ENCODE data around the gene KCNH4. TPM values are rescaled to one million over a fixed set of nuclear protein-coding genes. Genes with fewer than 3 reads are reported as not detected.
A peak's percentile ranks its signal among the peaks of the same experiment; 100 is the strongest.

Gene KCNH4
- total and polyA plus RNA-seq, 2 of the 13 experiments (the other 11 are each of a cell fraction or from before 2014, with no cell fraction given), result 0.01 to 0.09 TPM

- TF ChIP-seq ZNF446 (CRISPR knock-in tag; IDR thresholded peaks at IDR 0.05), result peak; percentile 92; the same call in 1 of the 2 replicates
- TF ChIP-seq ZNF451 (CRISPR knock-in tag; IDR thresholded peaks at IDR 0.05), result peak; percentile 90; the same call in 1 of the 2 replicates
- TF ChIP-seq HNRNPH1 (optimal IDR thresholded peaks at IDR 0.05; ENCODE audit: low read depth, low read length), result no peak
- peak; percentile 99 for TF ChIP-seq ZFY (CRISPR knock-in tag; IDR thresholded peaks at IDR 0.05)
- peak; percentile 69 for TF ChIP-seq KMT2B (CRISPR knock-in tag; IDR thresholded peaks at IDR 0.05)
- peak; percentile 81 for TF ChIP-seq ZNF639 (CRISPR knock-in tag; conservative IDR thresholded peaks at IDR 0.05)
- peak; percentile 91 for TF ChIP-seq KDM2A (CRISPR knock-in tag; IDR thresholded peaks at IDR 0.05; ENCODE audit: borderline replicate concordance, low read depth)
- TF ChIP-seq CHD2 (IDR thresholded peaks at IDR 0.05; ENCODE audit: low read depth, low read length), result no peak
- peak; percentile 69; the same call in 1 of the 2 replicates for TF ChIP-seq ZBTB34 (CRISPR knock-in tag; IDR thresholded peaks at IDR 0.05)
- TF ChIP-seq GPN1 (CRISPR knock-in tag; IDR thresholded peaks at IDR 0.05; ENCODE audit: borderline replicate concordance), result no peak
- no peak; the same call in 1 of the 2 replicates for TF ChIP-seq ONECUT2 (CRISPR knock-in tag; IDR thresholded peaks at IDR 0.05)
- no peak for TF ChIP-seq ZBTB8A (CRISPR knock-in tag; IDR thresholded peaks at IDR 0.05; ENCODE audit: borderline replicate concordance, low read depth)
- no peak for TF ChIP-seq NFRKB (IDR thresholded peaks at IDR 0.05)
- TF ChIP-seq ZNF20 (CRISPR knock-in tag; IDR thresholded peaks at IDR 0.05), result peak; percentile 91; the same call in 1 of the 2 replicates
- peak; percentile 64; the same call in 1 of the 2 replicates for TF ChIP-seq ZNF333 (CRISPR knock-in tag; IDR thresholded peaks at IDR 0.05; ENCODE audit: borderline replicate concordance)
- peak; percentile 10; the same call in 1 of the 2 replicates for TF ChIP-seq ZNF143 (CRISPR knock-in tag; IDR thresholded peaks at IDR 0.05)
- TF ChIP-seq ZNF580 (CRISPR knock-in tag; IDR thresholded peaks at IDR 0.05; ENCODE audit: borderline replicate concordance, low read depth), result peak; percentile 86
- TF ChIP-seq NFE2L1 (CRISPR knock-in tag; IDR thresholded peaks at IDR 0.05; ENCODE audit: borderline replicate concordance), result no peak
- peak; percentile 81; the same call in 1 of the 2 replicates for TF ChIP-seq ISX (CRISPR knock-in tag; conservative IDR thresholded peaks at IDR 0.05)
- TF ChIP-seq THAP7 (CRISPR knock-in tag; IDR thresholded peaks at IDR 0.05), result peak; percentile 82; the same call in 1 of the 2 replicates
- peak; percentile 83; the same call in 1 of the 2 replicates for TF ChIP-seq ZNF782 (CRISPR knock-in tag; IDR thresholded peaks at IDR 0.05; ENCODE audit: borderline replicate concordance)
- peak; percentile 61; the same call in 1 of the 2 replicates for TF ChIP-seq THAP8 (CRISPR knock-in tag; IDR thresholded peaks at IDR 0.05; ENCODE audit: borderline replicate concordance)
- peak; percentile 71 for TF ChIP-seq SPEN (CRISPR knock-in tag; IDR thresholded peaks at IDR 0.05; ENCODE audit: low read depth)
- peak; percentile 76 for TF ChIP-seq ZNF556 (CRISPR knock-in tag; IDR thresholded peaks at IDR 0.05; ENCODE audit: borderline replicate concordance)
- peak; percentile 64; the same call in 1 of the 2 replicates for TF ChIP-seq ZNF224 (CRISPR knock-in tag; IDR thresholded peaks at IDR 0.05)
- TF ChIP-seq ISL2 (CRISPR knock-in tag; IDR thresholded peaks at IDR 0.05), result peak; percentile 40; the same call in 1 of the 2 replicates
Measured at GRCh38 chr17:42183741-42184711, 3.1 kb upstream of the KCNH4 start (continued).

Measured in HepG2 (cell line).